Activated naive CD4-positive, alpha-beta T cell treated with anti-CD3 and anti-CD28 coated beads for 36 hours (primary cell): Measurements from ENCODE around the gene ANAPC16. TPM values are rescaled to one million over a fixed set of nuclear protein-coding genes. Genes with fewer than 3 reads are reported as not detected.
A peak's percentile ranks its signal among the peaks of the same experiment; 100 is the strongest.
"Not testable (repeated sequence)": the region's sequence is repeated elsewhere in the genome, so short reads cannot be mapped to it uniquely, and the experiment has no call there.

ENCODE experiments used
- CTCF ChIA-PET: fragments of 350-600 bp; sonication (Branson Sonifier 250); formaldehyde crosslinking; loops from one replicate; lab custom pipeline; 2021; ENCODE audit warnings: antibody characterized with exemption; lab: Charles Lee
- DNase-seq: peaks from one replicate; pipeline ENCODE4 v3.0.0-alpha.2; 2020
- H3K27ac Mint-ChIP-seq: one replicate; pipeline ENCODE4 v1.8.0; 2021; ENCODE audit warnings: mild to moderate bottlenecking, mixed read lengths
- H3K27me3 Mint-ChIP-seq: one replicate; pipeline ENCODE4 v1.8.0; 2021; ENCODE audit warnings: low read depth, mixed read lengths
- H3K36me3 Mint-ChIP-seq: one replicate; pipeline ENCODE4 v1.8.0; 2021; ENCODE audit warnings: low read depth, mixed read lengths
- H3K4me1 Mint-ChIP-seq: one replicate; pipeline ENCODE4 v1.8.0; 2021; ENCODE audit warnings: low read depth, mixed read lengths
- H3K4me3 Mint-ChIP-seq: one replicate; pipeline ENCODE4 v1.8.0; 2021; ENCODE audit warnings: mild to moderate bottlenecking, moderate library complexity, mixed read lengths
- H3K9me3 Mint-ChIP-seq: one replicate; pipeline ENCODE4 v1.8.0; 2021; ENCODE audit warnings: mixed read lengths
- intact Hi-C: fragments of 100-400 bp; cut with micrococcal nuclease; formaldehyde crosslinking; loops from one replicate; pipeline ENCODE4 v1.15.1; 2023
- total RNA-seq, 2 experiments: library from RNA; stranded (reverse); gene quantifications; one replicate each; pipeline ENCODE4 v1.2.3, GENCODE V29; 2021

ANAPC16 gene
- total RNA-seq, 2 experiments from 2014 or later: 127 to 128 TPM

- CTCF ChIA-PET: interaction anchor here (0.6 to 2.7 kb wide), 11 partner anchors 10 to 211 kb away, joined by 3 to 9 read pairs (median 3); no protein-coding TSS in a partner anchor
- Mint-ChIP-seq H3K36me3 (no peaks in the 10 kb centered on the region), H3K27ac (peak overlapping the region; percentile 99), H3K4me3 (peak overlapping the region; percentile 81), H3K27me3 (no peaks in the 10 kb centered on the region), H3K9me3 (no peaks in the 10 kb centered on the region), H3K4me1 (peaks cover 69% of the 10 kb centered on the region)
- peak; percentile 94 for DNase-seq
- intact Hi-C loops: loop anchor here (1.0 to 2.0 kb wide), 3 partner anchors 12 to 172 kb away; partner anchors contain the start of gene SPOCK2
These were observed 44.6 kb downstream of the ANAPC16 start for GRCh38 chr10:72260239-72260975.

- H3K27me3 Mint-ChIP-seq: no peaks in the 10 kb centered on the region
- no peaks in the 10 kb centered on the region for H3K9me3 Mint-ChIP-seq
- CTCF ChIA-PET: interaction anchor here (0.6 to 2.7 kb wide), 9 partner anchors 11 to 212 kb away, joined by 3 to 9 read pairs (median 4); no protein-coding TSS in a partner anchor
- peaks cover 61% of the 10 kb centered on the region for H3K4me1 Mint-ChIP-seq
- H3K4me3 Mint-ChIP-seq: peak overlapping the region; percentile 81
- peak; percentile 90 for DNase-seq
- H3K27ac Mint-ChIP-seq: peak overlapping the region; percentile 99
- H3K36me3 Mint-ChIP-seq: no peaks in the 10 kb centered on the region
- intact Hi-C loops: loop anchor here (1.0 to 2.0 kb wide), 10 partner anchors 12 to 172 kb away; partner anchors contain the start of genes DDIT4 and SPOCK2
These were observed 45.4 kb downstream of the ANAPC16 start for GRCh38 chr10:72260976-72261783.

- intact Hi-C loops: loop anchor here (1.0 to 2.0 kb wide), 9 partner anchors 11 to 173 kb away; partner anchors contain the start of genes DDIT4 and SPOCK2
- Mint-ChIP-seq H3K27me3 (no peaks in the 10 kb centered on the region), H3K36me3 (no peaks in the 10 kb centered on the region), H3K4me1 (peaks cover 58% of the 10 kb centered on the region), H3K9me3 (no peaks in the 10 kb centered on the region), H3K27ac (peak overlapping the region; percentile 99), H3K4me3 (peak overlapping the region; percentile 81)
- DNase-seq: peak; percentile 69
- CTCF ChIA-PET: interaction anchor here (0.6 to 2.7 kb wide), 3 partner anchors 33 to 76 kb away, joined by 3 to 9 read pairs (median 7); no protein-coding TSS in a partner anchor
These were observed 46.1 kb downstream of the ANAPC16 start for GRCh38 chr10:72261784-72262404.

GRCh38 chr10:72263613-72264241, 47.9 kb downstream of the ANAPC16 start:
- CTCF ChIA-PET: interaction anchor here (1.3 to 2.1 kb wide), 3 partner anchors 10 to 74 kb away, joined by 4 to 10 read pairs (median 7); partner anchors contain the start of gene DDIT4
- H3K27ac Mint-ChIP-seq: peak overlapping the region; percentile 80
- intact Hi-C loops: no loop called here
- peak; percentile 72 for DNase-seq
- H3K9me3 Mint-ChIP-seq: no peaks in the 10 kb centered on the region
- H3K27me3 Mint-ChIP-seq: no peaks in the 10 kb centered on the region
- peak overlapping the region; percentile 37 for H3K4me3 Mint-ChIP-seq
- no peaks in the 10 kb centered on the region for H3K36me3 Mint-ChIP-seq
- peaks cover 50% of the 10 kb centered on the region for H3K4me1 Mint-ChIP-seq

- no peaks in the 10 kb centered on the region for H3K9me3 Mint-ChIP-seq
- peak overlapping the region; percentile 41 for H3K27ac Mint-ChIP-seq
- CTCF ChIA-PET: interaction anchor here (0.8 to 2.1 kb wide), 3 partner anchors 9 to 64 kb away, joined by 3 to 10 read pairs (median 3); partner anchors contain the start of gene DDIT4
- peaks cover 41% of the 10 kb centered on the region for H3K4me1 Mint-ChIP-seq
- intact Hi-C loops: no loop called here
- no peaks in the 10 kb centered on the region for H3K36me3 Mint-ChIP-seq
- H3K27me3 Mint-ChIP-seq: no peaks in the 10 kb centered on the region
- DNase-seq: no peak
- H3K4me3 Mint-ChIP-seq: no peak overlapping the region
These were observed 48.7 kb downstream of the ANAPC16 start for GRCh38 chr10:72264536-72264935.

- intact Hi-C loops: no loop called here
- Mint-ChIP-seq H3K4me1 (peaks cover 34% of the 10 kb centered on the region), H3K27ac (peak overlapping the region; percentile 30), H3K4me3 (no peak overlapping the region), H3K9me3 (no peaks in the 10 kb centered on the region), H3K36me3 (no peaks in the 10 kb centered on the region), H3K27me3 (no peaks in the 10 kb centered on the region)
- no peak for DNase-seq
- CTCF ChIA-PET: interaction anchor here (1.2 kb wide), 1 partner anchor 43 kb away, joined by 3 read pairs; no protein-coding TSS in a partner anchor
These were observed 49.7 kb downstream of the ANAPC16 start for GRCh38 chr10:72265508-72265907.

GRCh38 chr10:72265990-72266865, 50.4 kb downstream of the ANAPC16 start:
- intact Hi-C loops: no loop called here
- Mint-ChIP-seq H3K9me3 (no peaks in the 10 kb centered on the region), H3K27ac (no peak overlapping the region), H3K27me3 (no peaks in the 10 kb centered on the region), H3K36me3 (no peaks in the 10 kb centered on the region), H3K4me1 (peaks cover 36% of the 10 kb centered on the region), H3K4me3 (no peak overlapping the region)
- DNase-seq: no peak
- CTCF ChIA-PET: interaction anchor here (1.2 kb wide), 2 partner anchors 8 to 44 kb away, joined by 3 to 4 read pairs; no protein-coding TSS in a partner anchor

- Mint-ChIP-seq H3K36me3 (no peaks in the 10 kb centered on the region), H3K27me3 (no peaks in the 10 kb centered on the region), H3K9me3 (no peaks in the 10 kb centered on the region), H3K27ac (no peak overlapping the region), H3K4me1 (peaks cover 33% of the 10 kb centered on the region), H3K4me3 (no peak overlapping the region)
- intact Hi-C loops: no loop called here
- DNase-seq: no peak
- CTCF ChIA-PET: no interaction called here
These were observed 51.6 kb downstream of the ANAPC16 start for GRCh38 chr10:72267381-72267780.

GRCh38 chr10:72267819-72268399, 52.1 kb downstream of the ANAPC16 start:
- H3K27ac Mint-ChIP-seq: no peak overlapping the region
- CTCF ChIA-PET: no interaction called here

GRCh38 chr10:72268475-72269200, 52.8 kb downstream of the ANAPC16 start:
- H3K27me3 Mint-ChIP-seq, H3K9me3 Mint-ChIP-seq, DNase-seq, H3K36me3 Mint-ChIP-seq, intact Hi-C loops, H3K27ac Mint-ChIP-seq, H3K4me3 Mint-ChIP-seq: not testable (repeated sequence)
- CTCF ChIA-PET: interaction anchor here (0.7 kb wide), 1 partner anchor 45 kb away, joined by 3 read pairs; no protein-coding TSS in a partner anchor
- H3K4me1 Mint-ChIP-seq: peaks cover 31% of the 10 kb centered on the region

More at GRCh38 chr10:72267819-72268399, 52.1 kb downstream of the ANAPC16 start:
- peaks cover 3% of the 10 kb centered on the region for H3K36me3 Mint-ChIP-seq
- intact Hi-C loops: no loop called here
- H3K4me1 Mint-ChIP-seq: peaks cover 35% of the 10 kb centered on the region
- H3K9me3 Mint-ChIP-seq: no peaks in the 10 kb centered on the region
- H3K27me3 Mint-ChIP-seq: no peaks in the 10 kb centered on the region
- no peak overlapping the region for H3K4me3 Mint-ChIP-seq
- DNase-seq: no peak
